Stimulated activated CD4-positive, alpha-beta T cell treated with anti-CD3 and anti-CD28 coated beads, Interleukin-2, amount 100 ng/mL, for 48 hours (primary cell): Measurements from ENCODE around the gene TTC3.
"Not testable (repeated sequence)": the region's sequence is repeated elsewhere in the genome, so short reads cannot be mapped to it uniquely, and the experiment has no call there.

Source experiments
- DNase-seq, 2 donors: peaks; one replicate each; pipeline ENCODE4 v3.0.0-alpha.2; 2020

Gene TTC3

DNA sequence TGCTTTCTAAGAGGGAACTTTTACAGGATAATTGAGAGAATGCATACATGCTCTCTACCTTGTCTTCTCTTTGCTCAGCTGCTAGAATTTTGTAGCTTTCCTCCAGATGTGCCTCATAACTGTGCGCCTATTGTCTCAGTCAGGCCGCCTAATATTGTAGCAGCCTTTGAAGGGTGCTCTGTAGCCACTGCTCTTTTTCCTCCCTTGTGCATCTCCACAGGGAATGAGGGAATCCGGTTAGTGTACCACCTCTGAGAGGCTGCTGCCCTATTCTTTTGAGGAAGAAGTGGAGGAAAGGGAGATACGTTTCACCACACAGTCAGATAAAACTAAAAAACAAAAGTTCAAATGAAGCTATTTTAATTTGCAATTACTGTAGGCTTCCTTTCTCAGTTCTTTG is 22.8 kb downstream of the TTC3 start:
- no peak for DNase-seq

DNA sequence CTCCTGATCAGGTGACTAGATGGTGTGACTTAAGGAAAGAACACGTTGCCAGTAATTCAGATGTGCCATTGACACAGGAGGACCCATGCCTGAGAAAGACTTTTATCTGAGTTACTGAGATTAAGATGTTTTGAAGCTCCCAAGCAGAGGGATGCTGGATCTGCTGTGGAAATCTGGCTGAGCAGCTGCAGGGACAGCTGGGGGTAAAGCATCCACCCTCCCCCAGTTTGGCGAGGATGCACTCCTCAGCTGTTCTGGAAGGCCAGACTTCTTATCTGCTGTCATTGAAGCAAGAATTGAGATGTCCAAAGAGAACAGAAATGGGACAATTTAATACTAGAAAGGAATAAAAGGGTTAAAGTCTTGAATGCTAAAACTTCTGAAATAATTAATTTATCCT is 25.7 kb downstream of the TTC3 start:
- DNase-seq = no peak

DNA sequence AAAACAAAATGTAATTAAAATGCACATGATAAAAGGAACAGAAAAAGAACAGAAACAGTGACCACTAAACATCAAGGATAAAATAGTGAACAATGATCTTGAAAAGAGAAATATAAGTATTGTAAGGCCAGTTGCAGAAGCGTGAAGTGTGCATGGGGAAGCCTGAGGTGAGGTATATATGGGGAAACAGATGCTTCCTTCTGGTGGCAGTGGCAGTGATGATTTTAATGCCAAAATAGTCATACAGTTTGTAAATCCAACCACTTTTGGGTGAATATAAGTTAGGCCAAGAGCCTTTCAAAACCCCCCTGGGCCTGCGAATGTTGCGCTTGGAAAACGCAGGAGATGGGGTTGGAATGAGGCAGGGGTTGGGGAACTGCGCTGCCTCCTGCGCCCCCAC is 27.3 kb downstream of the TTC3 start:
- no peak for DNase-seq

DNA sequence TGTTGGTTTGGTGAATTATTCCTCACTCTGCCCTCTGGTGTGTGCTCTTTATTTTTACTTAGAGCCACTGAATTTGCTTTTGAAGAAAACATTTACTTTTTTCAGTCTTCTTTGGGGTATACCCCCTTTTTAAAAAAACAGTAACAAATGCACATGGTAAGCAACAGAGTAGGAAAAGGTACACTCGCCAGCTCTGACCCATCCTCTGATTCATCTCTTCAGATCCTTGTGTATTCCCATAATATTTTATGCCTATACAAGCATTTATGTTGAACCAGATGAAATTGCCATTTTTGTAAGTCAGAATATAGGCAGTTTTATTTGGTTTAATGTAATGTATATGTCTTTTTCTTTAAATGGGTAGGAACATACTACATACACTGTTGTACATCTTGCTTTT is 28.3 kb downstream of the TTC3 start:
- DNase-seq = no peak

DNA sequence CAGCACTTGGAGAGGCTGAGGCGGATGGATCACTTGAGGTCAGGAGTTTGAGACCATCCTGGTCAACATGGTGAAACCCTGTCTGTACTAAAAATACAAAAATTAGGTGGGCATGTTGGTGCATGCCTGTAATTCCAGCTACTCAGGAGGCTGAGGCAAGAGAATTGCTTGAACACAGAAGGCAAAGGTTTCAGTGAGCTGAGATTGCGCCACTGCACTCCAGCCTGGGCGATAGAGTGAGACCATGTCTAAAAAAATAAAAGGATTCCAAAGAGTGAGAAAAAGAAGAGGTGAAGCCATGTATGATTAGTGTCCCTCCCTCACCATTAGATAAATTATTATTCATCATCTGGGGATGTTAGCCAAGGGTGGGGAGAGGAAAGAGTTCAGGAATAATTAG is 29.7 kb downstream of the TTC3 start:
- not testable (repeated sequence) for DNase-seq

DNA sequence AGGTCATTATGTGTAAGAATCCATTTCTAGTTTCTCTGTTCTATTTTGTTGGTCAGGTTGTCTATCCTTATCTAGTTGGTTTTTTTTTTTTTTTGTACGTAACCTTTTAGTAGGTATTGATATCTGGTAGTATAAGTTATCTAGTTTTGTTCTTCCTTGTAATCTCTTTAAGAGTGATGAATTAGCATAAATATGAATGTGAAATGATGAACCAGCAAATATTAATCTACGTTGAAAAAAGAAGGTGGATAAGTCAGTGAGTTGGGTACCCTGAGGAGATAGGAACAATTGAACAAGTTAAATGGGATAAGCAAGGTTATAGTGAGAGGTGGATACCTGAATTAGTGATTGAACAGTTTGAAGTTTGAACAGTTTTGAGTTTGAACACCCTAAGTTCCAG is 33.9 kb downstream of the TTC3 start:
- no peak for DNase-seq

DNA sequence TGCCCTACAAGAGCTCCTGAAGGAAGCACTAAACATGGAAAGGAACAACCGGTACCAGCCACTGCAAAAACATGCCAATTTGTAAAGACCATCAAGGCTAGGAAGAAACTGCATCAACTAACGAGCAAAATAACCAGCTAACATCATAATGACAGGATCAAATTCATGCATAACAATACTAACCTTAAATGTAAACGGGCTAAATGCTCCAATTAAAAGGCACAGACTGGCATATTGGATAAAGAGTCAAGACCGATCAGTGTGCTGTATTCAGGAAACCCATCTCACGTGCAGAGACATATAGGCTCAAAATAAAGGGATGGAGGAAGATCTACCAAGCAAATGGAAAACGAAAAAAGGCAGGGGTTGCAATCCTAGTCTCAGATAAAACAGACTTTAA is 38.0 kb downstream of the TTC3 start:
- DNase-seq = not testable (repeated sequence)

DNA sequence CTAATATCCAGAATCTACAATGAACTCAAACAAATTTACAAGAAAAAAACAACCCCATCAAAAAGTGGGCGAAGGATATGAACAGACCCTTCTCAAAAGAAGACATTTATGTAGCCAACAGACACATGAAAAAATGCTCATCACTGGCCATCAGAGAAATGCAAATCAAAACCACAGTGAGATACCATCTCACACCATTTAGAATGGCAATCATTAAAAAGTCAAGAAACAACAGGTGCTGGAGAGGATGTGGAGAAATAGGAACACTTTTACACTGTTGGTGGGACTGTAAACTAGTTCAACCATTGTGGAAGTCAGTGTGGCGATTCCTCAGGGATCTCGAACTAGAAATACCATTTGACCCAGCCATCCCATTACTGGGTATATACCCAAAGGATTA is 41.2 kb downstream of the TTC3 start:
- DNase-seq = not testable (repeated sequence)

DNA sequence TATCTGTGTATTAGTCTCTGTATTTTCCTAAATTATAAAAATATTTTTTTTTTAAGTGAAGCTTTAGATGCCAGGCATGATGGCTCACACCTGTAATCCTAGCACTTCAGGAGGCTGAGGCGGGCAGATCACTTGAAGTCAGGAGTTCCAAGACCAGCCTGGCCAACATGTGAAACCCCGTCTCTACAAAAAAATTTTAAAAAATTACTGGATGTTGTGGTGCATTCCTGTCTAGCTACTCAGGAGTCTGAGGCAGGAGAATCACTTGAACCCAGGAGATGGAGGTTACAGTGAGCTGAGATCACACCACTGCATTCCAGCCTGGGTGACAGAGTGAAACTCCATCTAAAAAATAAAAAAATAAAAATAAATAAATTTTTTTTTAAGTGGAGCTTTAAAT is 43.4 kb downstream of the TTC3 start:
- DNase-seq = not testable (repeated sequence)

DNA sequence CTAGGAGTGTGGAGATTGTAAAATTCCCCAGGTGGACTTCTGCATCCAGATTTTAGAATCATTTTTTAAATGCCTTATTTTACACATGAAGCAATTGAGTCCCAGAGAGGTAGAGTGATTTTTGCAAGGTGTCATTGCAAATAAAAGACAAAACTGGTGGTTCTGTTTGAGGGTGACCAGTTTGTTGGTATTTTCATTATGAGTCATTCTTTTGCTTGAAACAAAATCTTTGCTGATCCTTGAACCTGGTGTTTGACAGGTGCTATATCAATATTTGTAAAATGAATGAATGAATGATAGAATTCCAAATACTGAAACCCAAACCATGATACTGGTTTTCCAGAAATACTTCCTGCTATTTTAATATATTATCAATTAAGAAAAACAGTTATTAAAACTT is 44.1 kb downstream of the TTC3 start:
- DNase-seq = no peak

DNA sequence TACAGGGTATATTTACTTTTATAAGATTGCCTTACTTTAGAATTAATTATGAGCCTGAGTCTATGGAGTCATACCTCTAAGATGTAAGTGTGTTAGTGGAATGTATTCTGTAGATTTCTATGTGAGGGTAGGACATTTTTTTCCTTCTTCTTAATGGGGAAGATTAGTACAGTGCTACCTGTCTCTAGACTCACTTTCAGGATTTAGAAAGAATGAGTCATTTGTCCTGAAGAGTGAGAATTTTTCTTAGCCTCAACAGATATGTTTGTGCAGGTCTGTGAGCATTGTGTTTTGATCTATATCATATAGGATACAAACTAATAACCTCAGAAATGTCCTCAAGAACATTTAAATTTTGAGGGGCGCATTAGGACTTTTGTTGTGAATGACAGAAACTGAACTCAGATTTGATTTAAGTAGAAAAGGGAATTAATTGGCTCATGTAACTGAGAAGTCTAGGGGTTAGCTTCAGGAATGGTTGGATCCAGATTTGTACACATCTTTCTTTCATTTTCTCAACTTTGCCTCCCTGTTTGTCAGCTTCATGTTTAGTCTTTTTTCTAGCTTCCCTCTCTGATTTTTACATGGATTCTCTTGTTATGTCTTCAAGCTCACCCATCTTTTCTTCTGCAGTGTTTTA is 45.3 kb downstream of the TTC3 start:
- DNase-seq = no peak

DNA sequence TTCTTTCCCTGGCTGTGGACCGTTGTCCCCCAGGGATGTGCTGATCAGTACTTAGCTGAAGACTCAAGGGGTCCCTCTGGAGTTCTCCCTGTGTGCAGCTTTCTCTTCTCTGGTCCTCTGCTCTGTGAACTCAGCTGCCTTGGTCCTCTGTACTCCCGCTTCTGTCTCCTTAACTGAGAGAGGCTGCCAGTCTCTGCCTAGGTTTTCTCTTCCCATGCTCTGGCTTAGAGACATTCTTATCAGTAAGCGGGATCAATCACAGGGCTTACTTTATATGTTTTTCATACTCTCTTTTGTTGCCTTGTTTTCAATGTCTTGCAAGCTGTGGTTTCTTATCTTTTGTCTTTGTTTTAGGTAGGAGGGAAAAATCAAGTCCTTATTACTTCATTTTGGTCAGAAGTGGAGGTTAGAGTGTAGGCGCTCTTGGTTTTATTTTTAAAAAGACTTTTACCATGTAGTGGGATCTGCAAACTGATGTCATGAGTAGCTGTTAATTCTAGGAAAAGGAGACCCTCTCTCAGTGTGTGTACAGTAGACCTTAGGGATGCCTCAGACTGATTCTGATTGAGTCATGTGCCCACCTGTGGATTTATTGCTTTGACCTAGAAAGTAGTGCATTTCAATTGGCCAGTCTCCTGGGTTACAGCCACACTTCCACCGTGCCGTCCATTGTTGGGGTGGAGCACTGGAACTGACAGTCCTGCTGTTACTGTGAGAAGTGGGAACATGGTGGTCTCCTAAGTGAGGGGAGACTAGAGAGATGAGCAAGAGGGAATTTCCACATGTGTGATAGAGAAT is 46.6 kb downstream of the TTC3 start:
- DNase-seq = no peak

DNA sequence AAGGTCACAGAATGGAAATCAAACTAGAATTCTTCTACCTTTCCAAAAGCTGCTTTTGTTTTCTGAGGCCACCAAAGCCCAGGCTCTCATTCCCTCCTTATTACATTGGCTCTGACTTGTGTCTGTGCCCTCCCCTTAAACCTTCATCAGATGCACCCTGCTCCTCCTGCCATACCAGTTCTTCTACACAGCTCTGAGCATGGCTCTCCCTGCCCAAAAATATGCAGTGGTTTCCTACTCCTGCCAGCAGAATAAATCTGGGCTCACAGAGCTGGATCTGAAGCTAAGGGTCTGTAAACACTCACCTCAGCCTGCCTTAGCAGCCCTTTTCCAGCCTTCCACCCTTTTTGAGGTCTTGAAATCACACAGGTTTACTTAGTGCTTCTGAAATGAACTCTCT is 55.0 kb downstream of the TTC3 start:
- no peak for DNase-seq

DNA sequence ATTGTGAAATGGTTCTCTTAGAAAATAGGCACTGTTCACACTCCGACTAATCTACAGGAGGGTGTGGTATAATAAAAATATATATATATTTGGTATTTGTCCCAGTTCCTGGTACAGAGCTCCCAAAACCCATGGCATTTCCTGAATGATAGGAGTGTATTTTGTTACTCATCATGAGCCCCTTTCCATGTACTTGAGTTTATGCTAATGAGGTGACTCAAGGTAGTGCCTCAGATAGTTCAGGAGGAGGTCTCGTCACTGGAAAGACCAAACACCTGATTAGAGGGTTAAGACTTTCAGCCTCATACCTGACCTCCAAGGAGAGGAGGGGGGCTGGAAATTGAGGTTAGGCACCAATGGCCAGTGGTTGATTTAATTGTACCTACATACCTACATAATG is 57.9 kb downstream of the TTC3 start:
- DNase-seq = no peak

DNA sequence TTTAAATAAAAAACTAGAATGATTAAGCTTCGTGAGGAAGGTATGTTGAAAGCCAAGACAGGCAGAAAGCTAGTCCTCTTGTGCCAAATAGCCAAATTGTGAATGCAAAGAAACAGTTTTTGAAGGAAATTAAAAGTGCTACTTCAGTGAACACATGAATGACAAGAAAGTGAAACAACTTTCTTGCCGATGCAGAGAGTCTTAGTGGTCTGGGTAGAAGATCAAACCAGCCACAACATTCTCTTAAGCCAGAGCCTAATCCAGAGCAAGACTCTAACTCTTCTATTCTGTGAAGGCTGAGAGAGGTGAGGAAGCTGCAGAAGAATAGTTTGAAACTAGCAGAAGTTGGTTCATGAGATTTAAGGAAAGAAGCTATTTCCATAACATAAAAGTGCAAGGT is 63.2 kb downstream of the TTC3 start:
- DNase-seq = no peak

DNA sequence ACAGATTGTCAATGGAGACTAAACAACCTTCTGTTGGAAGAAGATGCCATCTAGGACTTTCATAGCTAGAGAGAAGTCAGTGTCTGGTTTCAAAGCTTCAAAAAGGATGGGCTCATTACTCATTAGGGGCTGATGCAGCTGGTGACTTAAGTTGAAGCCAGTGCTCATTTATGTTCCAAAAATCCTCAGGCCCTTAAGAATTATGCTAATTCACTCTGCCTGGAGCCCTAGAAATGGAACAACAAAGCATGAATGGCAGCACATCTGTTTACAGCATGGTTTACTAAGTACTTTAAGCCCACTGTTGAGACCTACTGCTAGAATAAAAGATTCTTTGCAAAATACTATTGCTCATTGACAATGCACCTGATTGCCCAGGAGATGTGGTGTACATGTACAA is 63.7 kb downstream of the TTC3 start:
- DNase-seq = no peak

DNA sequence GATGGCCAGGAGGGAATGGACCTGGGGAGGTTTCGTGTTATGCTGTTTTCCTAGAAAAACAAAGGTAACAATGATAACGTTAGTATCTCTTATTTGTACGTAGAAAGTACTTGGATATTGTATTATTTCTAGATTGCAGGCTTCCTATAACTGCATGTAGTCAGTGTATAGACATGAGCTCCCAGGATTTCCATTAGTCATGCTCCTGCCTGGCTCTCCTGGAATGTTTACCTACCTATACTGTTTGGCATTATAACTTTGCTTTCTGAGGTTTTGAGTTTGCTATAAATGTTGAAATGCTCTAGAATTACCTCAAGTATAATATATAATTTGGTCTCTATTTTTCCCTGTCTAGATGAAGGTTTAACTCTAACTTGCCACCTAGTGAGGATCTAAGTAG is 66.1 kb downstream of the TTC3 start:
- DNase-seq = no peak

DNA sequence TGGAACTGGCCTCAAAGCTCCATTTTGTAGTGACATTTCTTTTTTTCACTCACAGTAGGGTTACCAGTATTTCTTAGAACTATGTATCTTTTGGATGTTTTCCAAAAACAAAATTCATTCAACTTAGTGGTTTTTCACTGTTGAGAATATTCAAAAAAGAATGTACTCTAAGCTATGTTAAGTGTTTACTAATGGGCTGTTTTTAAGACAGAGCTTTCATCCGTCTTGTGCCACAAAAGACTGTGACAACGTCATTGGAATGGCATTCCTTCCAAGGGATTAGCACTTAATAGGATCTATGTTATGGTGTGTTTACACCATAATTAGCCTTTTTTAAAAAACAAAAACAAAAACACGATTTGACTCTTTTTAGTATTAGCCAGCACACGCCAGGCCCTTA is 66.8 kb downstream of the TTC3 start:
- DNase-seq = no peak

DNA sequence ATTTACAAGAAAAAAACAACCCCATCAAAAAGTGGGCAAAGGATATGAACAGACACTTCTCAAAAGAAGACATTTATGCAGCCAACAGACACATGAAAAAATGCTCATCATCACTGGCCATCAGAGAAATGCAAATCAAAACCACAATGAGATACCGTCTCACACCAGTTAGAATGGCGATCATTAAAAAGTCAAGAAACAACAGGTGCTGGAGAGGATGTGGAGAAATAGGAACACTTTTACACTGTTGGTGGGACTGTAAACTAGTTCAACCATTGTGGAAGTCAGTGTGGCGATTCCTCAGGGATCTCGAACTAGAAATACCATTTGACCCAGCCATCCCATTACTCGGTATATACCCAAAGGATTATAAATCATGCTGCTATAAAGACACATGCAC is 70.3 kb downstream of the TTC3 start:
- not testable (repeated sequence) for DNase-seq

DNA sequence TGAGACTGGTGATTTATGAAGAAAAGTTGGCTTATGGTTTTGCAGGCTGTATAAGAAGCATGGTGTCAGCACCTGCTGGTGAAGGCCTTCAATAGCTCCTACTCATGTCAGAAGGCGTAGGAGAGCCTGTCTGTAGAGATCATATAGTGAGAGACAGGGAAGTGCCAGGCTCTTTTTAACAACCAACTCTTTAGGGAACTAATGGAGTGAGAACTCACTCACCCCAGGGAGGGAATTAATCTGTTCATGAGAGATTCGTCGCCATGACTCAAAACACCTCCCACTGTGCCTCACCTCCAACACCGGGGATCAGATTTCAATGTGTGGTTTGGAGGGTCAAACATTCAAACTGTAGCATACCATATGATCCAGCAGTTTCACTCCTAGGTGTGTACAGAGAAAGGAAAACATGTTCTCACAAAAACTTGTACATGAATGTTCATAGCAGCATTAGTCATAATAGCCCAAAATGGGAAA is 72.6 kb downstream of the TTC3 start:
- DNase-seq = no peak

DNA sequence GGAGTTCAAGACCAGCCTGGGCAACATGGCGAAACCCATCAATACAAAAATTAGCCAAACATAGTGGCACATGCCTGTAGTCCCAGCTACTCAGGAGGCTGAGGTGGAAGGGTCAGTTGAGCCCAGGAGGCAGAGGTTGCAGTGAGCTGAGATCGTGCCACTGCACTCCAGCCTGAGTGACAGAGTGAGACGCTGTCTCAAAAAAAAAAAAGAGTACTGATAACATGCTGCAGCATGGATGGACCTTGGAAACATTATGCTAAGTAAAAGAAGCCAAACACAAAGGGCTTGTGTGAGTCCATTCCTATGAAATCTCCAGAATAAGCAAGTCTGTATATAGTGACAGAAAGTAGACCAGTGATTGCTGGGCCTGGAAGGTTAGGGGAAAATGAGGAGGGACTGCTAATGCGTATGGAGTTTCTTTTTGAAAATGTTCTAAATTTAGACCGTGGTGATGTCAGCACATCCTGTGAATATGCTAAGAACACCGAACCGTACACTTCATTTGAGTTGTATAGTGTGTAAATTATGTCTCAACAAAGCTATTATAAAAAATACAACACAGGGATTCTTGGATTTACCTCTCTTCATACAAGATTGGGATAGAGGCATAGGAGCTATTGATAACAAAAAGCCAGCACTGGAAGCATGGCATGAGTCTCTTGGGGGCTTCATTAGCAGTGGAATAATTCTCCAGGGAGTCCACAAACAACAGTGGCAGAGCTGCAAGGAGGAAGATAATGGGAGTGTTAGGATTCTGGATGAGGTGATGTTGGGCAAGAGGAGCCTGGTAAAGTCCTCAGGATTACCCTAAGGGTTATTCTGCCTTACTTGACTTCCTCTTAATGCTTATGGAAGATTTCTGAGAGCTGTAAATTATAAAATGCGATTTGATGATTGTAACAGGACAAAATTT is 73.5 kb downstream of the TTC3 start:
- DNase-seq = no peak

DNA sequence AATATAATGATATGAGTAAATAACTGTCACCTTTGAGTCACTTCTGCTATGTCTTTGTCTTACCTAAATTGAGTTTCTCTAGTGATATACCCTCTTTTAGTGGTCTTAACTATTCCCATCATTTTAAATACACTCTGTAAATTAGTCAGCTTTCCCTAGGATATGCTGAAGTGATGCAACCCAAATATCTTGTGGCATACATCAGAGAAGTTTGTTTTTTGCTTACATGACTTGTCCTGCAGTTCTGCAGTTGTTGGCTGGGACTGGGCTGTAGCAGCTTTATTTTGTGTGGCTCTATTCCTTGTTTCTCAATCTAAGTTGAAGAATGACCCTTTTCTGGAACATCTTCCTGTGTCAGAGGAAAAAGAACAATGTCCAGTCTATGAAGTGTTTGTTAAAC is 76.4 kb downstream of the TTC3 start:
- DNase-seq = no peak

DNA sequence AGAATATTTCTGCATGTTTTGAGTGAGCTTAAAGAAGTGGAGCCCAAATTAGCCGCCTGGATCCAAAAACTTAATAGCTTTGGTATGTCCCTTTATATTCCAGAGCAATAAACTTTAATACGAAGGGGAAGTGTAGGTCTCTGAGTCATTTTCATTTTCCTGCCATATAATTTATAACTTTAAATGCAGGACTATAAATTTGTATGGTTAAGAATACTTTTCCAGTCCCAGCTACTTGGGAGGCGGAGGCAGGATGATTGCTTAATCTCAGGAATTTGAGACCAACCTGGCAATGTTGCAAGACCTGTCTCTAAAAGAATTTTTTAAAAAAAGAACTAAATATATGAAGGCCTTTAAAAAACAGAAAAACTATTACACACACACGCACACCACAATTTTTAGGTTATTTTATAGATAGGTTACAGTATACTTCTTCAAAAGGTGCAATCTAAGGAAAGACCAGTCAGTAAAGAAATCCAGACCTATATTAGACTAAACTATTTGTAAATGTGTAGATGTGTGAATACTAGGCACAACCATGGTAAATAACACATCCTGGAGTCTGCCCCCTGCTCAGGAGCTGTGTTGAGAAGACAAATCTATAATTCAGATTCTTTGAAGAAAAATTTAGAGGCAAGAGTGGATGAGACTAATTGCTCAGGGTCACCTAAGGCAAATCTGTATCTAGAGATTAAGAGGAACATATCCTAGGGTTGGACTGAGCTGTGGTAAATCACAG is 80.3 kb downstream of the TTC3 start:
- DNase-seq = no peak
